ENCODE results near the gene IGSF5.

DNA sequence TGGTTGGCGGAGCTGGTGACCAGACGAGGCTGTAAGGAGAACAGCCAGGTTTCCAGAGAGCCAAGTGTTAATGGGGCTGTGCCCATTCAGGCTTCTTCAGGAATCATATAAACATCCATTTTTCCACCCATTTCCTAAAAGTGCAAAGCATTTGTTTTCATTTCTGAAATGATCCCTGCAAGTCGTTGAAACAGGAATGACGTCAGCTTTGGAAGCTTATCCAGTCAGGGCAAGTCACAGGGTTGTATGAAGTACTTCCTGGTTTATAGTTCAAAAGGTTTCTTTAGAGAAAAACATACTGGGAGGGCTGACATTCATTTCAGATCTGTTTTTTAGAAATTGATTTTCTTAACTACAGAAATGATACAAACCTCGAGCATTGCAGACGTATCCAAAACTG is 29.2 kb downstream of the IGSF5 start:
- no peak for TF ChIP-seq POLR2AphosphoS5 (IDR thresholded peaks at IDR 0.05; ENCODE audit: low read depth)
- TF ChIP-seq, protein P1, sequence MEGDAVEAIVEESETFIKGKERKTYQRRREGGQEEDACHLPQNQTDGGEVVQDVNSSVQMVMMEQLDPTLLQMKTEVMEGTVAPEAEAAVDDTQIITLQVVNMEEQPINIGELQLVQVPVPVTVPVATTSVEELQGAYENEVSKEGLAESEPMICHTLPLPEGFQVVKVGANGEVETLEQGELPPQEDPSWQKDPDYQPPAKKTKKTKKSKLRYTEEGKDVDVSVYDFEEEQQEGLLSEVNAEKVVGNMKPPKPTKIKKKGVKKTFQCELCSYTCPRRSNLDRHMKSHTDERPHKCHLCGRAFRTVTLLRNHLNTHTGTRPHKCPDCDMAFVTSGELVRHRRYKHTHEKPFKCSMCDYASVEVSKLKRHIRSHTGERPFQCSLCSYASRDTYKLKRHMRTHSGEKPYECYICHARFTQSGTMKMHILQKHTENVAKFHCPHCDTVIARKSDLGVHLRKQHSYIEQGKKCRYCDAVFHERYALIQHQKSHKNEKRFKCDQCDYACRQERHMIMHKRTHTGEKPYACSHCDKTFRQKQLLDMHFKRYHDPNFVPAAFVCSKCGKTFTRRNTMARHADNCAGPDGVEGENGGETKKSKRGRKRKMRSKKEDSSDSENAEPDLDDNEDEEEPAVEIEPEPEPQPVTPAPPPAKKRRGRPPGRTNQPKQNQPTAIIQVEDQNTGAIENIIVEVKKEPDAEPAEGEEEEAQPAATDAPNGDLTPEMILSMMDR (IDR thresholded peaks at IDR 0.05; ENCODE audit: insufficient read depth, low read length) = no peak

Data from HL-60 (cell line).